Stimulated activated CD4-positive, alpha-beta T cell treated with anti-CD3 and anti-CD28 coated beads, Interleukin-15, amount 100 ng/mL, for 48 hours (primary cell): ENCODE measurements around the gene INKA2.

ENCODE experiments used
- DNase-seq, 2 donors: peaks; one replicate each; pipeline ENCODE4 v3.0.0-alpha.2; 2020; ENCODE audit warnings: low read depth in 2 of 2

The INKA2 gene

DNA sequence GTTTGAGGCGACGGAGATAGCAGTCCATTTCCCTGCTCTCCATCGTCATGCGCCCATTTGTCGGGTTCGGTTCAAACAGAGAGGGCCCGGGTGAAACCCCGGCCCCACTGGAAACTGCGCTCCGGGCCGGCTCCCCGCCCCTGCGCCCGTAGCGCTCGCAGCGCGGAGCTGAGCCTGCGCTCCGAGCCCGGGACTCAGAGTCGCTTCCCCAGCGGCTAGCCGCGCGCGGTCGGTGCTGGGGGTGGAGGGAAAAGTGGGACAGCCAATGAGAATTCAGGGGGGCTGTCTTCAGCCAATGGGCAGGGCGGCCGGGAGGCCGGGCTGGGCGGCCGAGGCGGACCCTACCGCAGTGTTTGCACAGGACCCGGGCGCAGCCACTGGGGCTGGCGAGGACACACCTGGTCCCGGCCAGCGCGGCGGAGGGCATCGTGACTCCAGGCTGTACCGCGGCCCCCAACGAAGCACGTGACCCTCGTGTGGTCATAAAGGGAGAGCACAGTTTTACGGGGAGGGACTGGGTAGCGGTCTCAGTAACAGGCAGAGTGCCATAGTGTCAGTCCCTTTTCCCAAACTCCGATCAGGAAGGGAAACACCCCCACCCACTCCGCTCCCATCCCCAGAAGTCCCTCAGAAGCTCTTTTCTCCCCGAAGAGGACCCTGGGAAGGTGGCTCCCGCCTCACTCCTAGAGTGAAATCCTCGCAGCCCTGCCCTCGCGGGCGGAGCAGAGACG lies at the start of gene INKA2:
Gene INKA2 (minus strand): TSS at position 202 of the 731 bp plus-strand sequence. CDS start 153 bp downstream, at position 49.
- peak; percentile 66 to 74 for DNase-seq

DNA sequence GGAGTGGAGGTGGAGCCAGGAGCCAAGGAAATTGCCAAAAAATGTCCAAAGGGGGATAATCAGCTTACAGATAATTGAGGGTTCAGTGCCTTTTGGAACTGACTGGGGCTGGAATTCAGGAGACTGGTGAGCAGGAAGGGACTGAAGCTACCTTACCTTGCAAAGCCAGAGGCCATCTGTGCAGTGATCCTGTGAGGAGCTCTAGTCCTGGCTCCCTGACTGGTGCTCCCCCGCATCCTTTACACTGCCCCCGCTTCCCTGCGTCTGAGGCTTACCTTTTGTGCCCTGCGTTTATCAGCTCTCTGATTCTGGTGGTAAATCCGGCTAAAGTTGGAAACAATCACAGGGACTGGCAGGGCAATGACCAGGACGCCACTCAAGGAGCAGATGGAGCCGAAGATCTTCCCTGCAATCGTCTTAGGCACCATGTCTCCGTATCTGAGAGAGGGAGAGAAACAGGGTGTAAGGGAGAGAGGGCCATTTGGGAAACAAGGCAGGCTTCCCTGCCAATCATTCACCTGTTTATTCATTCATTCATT lies 47.5 kb upstream of the INKA2 start:
- no peak for DNase-seq

DNA sequence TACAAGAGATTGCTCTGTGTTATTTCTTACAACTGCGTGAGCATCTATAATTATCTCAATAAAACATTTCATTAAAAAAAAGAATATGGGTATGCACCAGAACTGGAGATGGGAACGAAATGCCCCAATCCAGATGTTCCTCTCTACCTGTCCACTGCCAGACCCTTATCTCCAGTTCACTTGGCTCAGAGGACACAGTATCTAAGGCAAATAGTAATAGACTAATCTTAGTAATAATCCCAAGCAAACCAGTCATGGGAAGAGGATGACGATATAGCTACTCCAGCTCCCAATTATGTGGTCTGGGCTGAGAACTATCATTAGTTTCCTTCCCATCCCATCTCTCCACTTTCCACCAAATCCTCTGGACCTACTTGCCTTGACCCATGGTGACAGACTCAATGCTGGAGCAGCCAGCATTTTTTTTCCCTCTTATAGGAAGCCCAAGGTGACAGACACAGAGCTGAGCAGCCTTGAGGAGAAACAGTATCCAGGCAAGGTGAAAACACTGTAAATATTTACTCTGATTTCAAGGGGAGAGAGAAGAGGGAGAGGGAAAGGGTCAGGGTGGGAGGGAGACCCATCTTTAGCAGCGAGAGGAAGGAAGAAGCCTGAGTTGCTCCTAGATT lies 45.2 kb upstream of the INKA2 start:
- DNase-seq = no peak

DNA sequence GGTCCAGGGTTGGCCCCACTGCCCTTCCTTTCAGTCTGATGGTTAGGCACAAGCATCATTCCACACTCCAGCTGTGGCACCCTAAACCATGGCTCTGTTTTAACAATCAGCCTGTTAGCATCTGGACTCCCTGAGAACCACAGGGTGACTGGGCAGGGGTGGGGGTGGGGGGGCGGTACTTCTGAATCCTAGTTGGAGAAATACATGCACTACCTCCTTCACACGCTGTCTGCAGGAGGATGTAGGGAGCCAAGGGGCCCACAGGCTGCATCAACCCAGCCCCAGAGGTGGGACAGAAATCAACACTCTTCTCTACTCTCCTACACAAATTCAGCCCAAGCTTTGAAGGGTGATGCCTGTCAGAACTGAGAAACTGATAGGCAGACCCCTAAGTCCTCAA lies 40.4 kb upstream of the INKA2 start:
- no peak for DNase-seq

DNA sequence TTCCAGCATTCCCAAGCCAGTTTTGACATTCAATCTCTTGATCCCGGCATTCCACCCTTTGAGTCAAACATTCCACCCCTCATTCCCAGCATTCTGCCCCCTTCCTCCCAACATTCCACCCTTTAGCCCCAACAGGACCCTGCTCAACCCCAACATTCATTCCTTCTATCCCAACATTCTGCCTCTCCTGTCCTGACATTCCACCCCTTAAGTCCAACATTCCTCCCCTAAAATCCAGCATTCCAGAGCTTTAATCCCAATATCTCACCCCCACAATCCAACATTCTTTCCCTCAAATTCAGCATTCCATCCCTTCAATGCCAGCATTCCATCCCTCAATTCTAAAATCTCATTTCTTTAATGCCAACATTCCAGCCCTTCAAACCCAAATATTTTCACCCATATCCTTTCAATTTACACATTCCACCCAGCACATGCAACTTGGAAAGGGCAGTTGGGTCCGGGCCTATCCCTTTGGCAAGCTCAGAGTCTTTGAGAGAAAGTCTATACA lies 39.4 kb upstream of the INKA2 start:
- no peak for DNase-seq

DNA sequence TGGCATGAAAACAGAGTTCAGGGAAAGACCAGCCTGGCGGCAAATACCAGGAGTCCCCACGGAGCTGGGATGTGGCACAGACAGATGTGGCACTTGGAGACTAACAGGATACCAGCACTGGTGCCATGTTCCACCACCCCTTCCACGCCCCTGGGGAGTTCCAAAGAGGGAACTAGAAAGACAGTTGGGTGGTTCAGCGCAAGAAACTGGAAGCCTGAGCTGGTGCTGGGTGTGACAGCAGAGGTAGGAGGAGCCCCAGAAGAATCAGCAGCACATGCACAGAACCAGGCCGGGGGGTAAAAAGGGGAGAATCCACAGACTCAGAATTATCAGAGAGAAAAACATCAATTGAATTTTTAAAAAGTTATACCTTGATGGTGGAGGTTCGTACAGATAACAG lies 38.9 kb upstream of the INKA2 start:
- DNase-seq = no peak

DNA sequence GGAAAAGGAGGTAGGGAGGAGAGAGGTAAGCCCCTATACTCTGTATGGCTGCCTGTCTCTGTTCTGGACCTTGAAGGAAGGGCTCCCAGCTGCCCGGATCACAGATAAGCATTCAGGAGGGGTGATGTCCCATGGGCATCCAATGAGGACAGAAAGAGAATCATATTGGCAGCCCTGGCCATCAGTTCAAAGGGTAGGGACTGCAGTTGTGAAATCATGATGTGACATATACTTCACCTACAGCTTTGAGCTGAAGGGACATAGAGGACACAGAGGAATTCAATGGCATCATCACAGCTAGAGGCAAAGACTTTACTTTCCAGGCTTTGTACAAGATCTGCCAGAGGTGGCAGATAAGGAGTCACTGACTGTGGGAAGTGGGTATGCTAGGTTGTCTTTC lies 38.1 kb upstream of the INKA2 start:
- no peak for DNase-seq

DNA sequence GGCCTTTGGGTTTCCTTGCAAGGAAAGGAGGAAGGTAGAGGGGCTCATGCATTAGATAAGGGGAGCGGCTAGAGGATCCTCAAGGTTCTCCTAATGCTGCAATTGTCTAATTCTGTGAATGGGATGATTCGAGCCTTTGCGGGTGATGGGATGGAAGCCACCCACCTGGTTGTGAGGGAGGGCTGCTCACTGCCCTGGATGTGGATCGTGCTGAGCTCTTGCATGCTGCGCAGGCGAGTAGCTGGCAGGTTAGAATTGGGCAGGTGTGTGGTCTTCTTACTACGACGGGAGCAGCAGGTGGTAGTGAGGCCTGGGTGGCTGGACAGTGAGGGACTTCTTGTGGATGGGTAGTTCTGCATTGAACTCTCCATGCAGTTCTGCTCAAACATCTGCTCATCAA lies 37.7 kb upstream of the INKA2 start:
- no peak for DNase-seq

DNA sequence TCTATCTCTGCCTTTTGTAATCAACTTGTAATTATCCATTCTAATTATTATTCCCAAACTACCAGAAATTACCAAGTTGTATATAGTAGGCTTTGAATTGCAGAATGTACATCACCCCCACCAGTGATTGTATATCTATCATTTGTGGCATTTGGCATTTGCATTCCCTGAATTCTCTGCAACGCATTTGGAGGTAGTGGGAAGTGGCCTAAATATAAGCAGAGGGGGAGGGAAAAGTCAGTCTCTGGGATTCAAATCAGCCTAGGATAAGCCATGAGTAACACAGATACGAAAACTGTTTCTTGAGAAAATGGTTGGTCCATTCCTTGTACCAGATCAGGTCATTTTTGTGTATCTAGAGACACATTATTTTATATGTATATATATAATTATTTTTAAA lies 37.2 kb upstream of the INKA2 start:
- no peak for DNase-seq

DNA sequence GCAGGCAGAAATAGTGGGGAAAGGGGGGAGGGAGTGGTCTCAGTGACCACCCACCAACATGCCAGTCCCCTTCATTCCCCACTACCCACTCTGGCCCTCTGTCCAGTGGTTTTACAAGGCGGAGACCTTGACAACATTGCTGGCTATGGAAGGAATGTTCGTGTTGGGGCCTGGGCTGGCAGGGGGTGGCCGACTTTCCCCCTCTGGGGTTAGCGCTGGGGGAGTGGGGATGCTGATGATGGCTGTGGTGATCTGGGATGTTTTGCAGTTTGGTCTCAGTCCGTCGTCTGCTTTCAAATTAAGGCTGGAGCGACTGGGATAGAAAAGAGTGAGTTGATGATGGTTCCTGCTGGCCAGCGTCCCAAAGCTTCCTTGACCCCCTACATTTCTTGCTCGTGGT lies 36.8 kb upstream of the INKA2 start:
- DNase-seq = no peak

DNA sequence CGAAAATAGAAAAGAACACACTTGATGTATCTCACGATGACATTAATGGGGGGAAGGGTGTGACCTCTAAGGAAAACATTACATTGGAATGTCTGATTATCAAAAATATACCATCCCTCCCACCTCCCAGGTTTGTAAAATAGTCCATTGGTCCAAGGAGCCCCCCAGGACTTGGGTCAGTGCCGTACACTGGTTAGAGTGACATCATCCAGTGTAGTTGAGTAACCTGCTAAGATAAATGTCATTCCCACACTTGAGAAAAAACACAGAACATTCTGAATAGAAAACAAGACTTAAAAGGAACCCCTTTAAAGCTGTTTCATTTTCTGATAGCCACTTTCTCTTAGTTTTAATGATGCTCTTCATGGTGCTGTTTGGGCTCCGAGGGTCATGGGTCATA lies 31.7 kb upstream of the INKA2 start:
- no peak for DNase-seq

DNA sequence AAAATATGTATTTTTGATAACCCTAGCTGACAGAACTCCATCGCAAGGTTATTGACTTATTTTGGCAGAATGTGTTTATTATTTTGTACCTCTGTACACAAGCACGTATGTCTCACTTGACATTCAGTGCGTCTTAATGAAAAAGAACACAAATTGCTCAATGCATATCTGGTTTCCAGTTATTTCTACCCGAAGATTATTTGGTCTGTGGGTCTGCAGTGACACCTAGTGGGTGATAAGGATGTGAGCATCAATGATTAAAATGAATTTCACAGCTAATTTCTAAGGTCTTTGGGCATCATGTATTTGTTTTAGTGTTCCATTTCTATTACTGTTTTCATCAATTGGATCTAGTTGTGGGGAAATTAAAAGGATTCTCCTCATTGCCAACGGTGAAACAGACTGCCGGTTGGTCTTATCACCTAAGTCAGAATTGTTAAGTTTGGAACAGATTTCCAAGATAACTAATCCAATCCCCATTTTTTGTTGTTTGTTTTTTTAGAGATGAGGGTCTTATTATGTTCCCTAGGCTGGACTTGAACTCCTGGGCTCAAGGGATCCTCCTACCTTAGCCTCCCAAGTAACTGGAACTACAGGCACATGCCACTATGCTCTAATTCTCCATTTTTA lies 30.4 kb upstream of the INKA2 start:
- DNase-seq = peak in 1 of 2 donors; percentile 27

DNA sequence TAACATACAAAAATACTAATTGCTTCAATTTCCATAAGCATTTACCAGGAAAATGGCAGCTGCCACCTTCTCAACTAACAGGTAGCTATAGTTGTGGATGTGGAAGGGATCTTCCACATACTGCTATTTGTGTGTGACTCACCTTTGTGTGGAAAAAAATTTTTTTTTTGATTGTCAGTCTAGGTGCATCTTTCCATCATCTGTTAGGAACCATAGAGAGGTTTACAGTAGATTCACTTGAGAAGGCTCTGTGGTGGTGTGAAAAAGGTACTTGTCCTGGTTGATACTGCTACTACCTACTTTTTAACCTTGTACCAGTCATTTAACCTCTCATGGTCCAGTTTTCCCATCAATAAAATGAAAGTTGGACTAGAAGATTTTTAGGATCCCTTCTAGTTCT lies 29.4 kb upstream of the INKA2 start:
- no peak for DNase-seq

DNA sequence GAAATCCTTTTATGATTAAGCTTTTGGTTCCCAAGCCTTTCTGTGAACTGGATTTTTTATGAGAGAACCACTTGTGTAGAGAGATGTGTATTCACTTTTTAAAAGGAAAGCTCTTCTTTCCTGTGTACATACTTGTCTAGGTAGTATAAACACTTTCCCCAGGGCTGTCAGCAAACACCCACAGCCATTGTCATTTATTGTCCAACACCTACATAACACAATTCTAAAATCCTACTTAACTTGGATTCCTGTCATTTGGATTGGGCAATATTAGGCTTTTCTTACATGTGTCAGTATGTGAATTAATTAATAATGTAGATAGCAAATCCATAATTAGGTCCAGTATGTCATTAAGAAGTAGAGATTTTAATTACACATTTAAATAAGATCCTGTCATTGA lies 28.8 kb upstream of the INKA2 start:
- DNase-seq = no peak

DNA sequence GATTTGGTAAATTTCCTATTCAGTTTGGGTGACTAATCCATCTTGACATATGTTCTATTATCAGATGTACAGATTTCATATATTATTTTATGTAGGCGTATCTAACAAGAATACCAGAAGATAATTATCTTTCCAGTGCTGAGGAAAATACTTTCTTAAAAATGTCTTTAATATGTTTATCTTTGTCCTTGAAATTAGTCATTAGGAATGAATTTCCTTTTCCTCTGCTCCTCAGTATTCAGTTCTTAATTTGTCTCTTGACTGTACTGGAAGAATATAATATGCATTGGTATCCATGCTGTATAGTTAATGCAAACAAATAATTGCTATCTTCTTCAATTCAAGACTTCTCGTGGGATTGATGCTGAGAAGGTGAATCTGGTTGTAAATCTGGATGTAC lies 23.1 kb upstream of the INKA2 start:
- DNase-seq = no peak

DNA sequence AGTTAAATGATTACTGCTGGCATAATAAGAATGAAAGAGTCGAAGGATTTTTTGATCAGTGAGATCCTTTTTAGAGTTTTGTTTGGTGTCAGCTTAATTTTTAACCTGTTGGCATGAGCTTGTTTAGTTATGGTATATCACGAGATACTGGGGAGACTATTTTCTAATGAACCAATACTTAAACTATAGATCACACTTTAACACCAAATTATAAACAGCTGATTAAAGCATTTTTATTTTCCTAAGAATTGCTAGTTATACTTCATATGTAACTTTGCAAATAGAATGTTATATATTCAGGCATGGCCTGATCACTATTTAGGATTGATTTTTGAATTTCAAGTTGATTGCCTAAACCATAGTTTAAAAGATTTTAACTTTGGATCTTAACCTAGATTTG lies 22.5 kb upstream of the INKA2 start:
- no peak for DNase-seq

DNA sequence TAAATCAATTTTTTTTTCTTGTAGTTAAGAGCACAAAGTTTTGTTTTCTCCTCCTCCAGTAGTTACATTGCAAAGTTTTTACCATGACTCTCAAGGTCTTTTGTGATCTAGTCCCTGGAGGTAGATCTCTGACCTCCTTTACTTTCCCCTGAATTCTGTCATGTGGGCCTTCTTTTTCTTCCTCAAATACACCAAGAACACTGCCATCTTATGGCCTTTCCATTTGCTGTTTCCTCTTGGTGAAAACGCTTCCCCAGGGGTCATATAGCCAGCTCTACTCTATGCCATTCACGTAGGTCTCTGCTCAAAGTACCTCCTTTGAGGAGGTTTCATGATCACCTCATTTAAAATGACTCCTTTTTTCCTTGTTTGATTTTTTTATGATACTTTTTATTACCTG lies 19.2 kb upstream of the INKA2 start:
- DNase-seq = no peak

DNA sequence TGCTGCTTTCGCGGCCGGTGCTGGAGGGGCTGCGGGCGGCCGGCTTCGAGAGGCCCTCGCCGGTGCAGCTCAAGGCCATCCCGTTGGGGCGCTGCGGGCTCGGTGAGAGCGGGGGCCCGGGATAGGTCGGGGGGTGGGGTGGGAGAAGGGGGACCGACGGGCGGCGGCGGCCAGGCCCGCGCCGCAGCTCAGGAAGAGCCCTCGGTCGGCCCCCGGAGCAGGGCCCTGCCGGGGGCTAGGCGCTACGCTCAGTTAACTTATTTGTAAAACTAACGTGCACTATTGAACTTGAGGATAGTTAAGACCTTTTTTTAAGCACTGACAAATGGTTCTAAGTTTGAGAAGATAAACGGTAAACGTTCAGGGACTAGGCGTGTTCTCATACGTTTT lies 16.9 kb upstream of the INKA2 start:
- DNase-seq = no peak

DNA sequence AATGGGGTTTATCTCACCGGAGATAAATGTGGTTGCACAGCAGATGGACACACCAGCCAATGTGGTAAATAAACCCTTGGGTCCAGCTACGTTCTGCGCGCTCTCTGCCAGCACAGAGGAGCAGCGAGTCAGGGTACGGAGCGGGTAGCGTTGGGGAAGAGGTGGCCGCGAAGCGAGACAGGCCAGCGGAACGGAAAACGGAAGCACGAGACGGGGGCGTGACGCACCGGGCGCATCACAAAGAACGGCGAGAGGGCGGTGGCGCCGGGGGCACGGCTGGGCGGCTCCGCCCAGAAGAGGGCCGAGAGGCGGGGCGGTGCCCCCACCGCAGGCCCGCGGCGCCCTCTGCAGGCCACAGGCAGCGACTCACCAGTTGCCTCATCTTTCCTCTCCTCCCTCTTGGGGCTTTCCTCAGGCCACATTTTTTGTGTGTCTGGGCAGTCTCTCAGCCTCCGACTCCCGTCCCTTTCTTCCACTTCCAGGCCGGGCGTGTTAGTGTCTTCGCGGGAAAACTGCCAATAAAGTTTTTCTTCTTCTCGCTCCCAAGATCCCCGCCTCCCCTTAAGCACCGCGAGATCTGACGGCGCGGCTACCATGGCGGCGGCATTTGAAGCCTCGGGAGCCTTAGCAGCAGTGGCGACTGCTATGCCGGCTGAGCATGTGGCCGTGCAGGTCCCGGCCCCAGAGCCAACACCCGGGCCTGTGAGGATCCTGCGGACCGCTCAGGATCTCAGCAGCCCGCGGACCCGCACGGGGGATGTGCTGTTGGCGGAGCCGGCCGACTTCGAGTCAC lies 16.3 kb upstream of the INKA2 start, which contains the start of gene DDX20:
Gene DDX20 (plus strand): TSS at position 571 of the 793 bp plus-strand sequence. CDS start 24 bp downstream, at position 595.
- peak; percentile 87 to 90 for DNase-seq

DNA sequence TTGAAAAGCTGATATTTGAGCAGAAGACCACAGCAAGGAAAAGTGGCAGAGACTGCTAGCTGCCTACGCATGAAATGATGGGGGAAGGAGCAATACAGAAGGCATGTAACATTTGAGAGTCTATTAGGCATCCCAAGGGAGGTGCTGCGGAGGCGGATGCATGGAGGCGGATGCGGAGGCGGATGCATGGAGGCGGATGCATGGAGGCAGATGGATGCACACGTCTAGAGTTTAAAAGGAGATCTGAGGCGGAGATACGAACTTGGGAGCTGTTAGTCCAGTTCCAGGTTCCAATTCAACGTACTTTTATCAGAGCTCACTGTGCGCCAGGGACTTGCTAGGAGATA lies 15.8 kb upstream of the INKA2 start:
- no peak for DNase-seq

DNA sequence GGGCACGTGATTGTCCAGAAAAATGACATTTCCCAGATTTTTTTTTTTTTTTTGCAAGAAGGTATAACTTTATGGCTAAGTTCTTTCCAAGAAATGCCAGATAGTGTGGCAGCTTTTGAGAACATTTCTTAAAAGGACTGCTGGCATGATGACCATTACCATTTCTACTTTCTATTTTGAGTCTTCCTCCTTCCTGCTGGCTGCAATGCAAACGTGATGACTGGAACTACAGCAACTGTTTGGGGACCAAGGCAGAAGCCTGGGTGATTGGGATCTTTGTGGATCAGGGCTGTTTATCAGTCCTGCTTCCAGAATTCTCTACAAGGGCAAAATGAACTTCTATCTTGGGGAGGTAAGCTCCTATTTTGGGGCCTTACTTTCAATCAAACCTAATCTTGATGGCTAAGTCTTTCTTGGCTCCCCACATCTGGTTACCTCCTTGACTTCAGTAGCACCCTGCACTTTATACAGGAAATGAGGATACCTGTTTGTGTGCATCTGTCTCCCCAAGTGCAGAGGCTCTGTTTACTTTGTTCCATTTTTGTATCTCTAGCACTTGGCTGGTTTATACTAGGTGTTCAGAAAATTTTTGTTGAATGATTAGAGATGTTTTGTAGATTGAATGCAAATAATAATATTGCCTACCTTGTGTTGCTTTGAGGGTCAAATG lies 12.8 kb upstream of the INKA2 start:
- DNase-seq = no peak
